ENCODE results near the gene ANO1. TPM values are rescaled to one million over a fixed set of nuclear protein-coding genes. Genes with fewer than 3 reads are reported as not detected.
A peak's percentile ranks its signal among the peaks of the same experiment; 100 is the strongest.

Gene ANO1
- polyA plus RNA-seq, 2 of the 4 experiments (the other 2 are of a cell fraction) = 0.27 to 0.44 TPM

- ATAC-seq (no peak), FAIRE-seq (no peak), DNase-seq (ENCODE audit: low read depth in 1 of 2, low spot score in 1 of 2) (no peak)
- Histone ChIP-seq H3K4me3 (no peak overlapping the region), H3K4me2 (no peak overlapping the region), H3K9me3 (no peaks in the 10 kb centered on the region), H3K4me1 (peaks cover 4% of the 10 kb centered on the region; the same call in 1 of the 3 replicates), H3K27ac (no peak overlapping the region)
- no peak for TF ChIP-seq HOXA7 (CRISPR knock-in tag; IDR thresholded peaks at IDR 0.05)
- no peak for TF ChIP-seq NR3C1 (IDR thresholded peaks at IDR 0.05)
- TF ChIP-seq SMC3 (IDR thresholded peaks at IDR 0.05) = no peak
- TF ChIP-seq HEYL (CRISPR knock-in tag; IDR thresholded peaks at IDR 0.05) = no peak
- no peak for TF ChIP-seq POLR2A (IDR thresholded peaks at IDR 0.05; ENCODE audit: low read length)
- TF ChIP-seq HES2 (IDR thresholded peaks at IDR 0.05) = no peak
- ChIA-PET POLR2A (no interaction called here), CTCF (no interaction called here)
- WGBS (ENCODE audit: missing lambda C conversion rate) = 78% methylated on average over 5 of the region's 6 CpGs
These were observed 31.8 kb downstream of the ANO1 start for GRCh38 chr11:70109903-70110302.

GRCh38 chr11:70110538-70111055 is 32.5 kb downstream of the ANO1 start:
- TF ChIP-seq ZNF302 (CRISPR knock-in tag; IDR thresholded peaks at IDR 0.05) (no peak), GATA3 (IDR thresholded peaks at IDR 0.05; ENCODE audit: borderline replicate concordance) (no peak), MAZ (IDR thresholded peaks at IDR 0.05; ENCODE audit: borderline replicate concordance, low read depth, low read length) (no peak), RNF2 (IDR thresholded peaks at IDR 0.05; ENCODE audit: borderline replicate concordance, low read depth) (no peak), HOXA7 (CRISPR knock-in tag; IDR thresholded peaks at IDR 0.05) (no peak), ELK1 (IDR thresholded peaks at IDR 0.05; ENCODE audit: low read depth, low read length) (no peak), ZC3H11A (IDR thresholded peaks at IDR 0.05) (no peak), NR3C1 (IDR thresholded peaks at IDR 0.05) (no peak), CTCF (IDR thresholded peaks at IDR 0.05) (no peak), FOSB (CRISPR knock-in tag; IDR thresholded peaks at IDR 0.05) (no peak), SREBF2 (IDR thresholded peaks at IDR 0.05) (no peak), NPAS2 (CRISPR knock-in tag; IDR thresholded peaks at IDR 0.05; ENCODE audit: borderline replicate concordance) (no peak), USF2 (IDR thresholded peaks at IDR 0.05) (no peak), RAD21 (conservative IDR thresholded peaks at IDR 0.05 in 1 of 2, IDR thresholded peaks at IDR 0.05 in 1 of 2) (no peak)
- no peak for FAIRE-seq
- no peak for ATAC-seq
- ChIA-PET CTCF (interaction anchor here (1.2 kb wide), 1 partner anchor 192 kb away, joined by 6 read pairs; no protein-coding TSS in a partner anchor), POLR2A (no interaction called here)
- Histone ChIP-seq H3K27ac (no peak overlapping the region), H3K4me2 (no peak overlapping the region), H3K4me1 (peaks cover 4% of the 10 kb centered on the region; the same call in 1 of the 3 replicates), H3K4me3 (no peak overlapping the region), H3K9me3 (no peaks in the 10 kb centered on the region)
- no peak for DNase-seq (ENCODE audit: low read depth in 1 of 2, low spot score in 1 of 2)
- WGBS (ENCODE audit: missing lambda C conversion rate) = 82% methylated on average over 17 of the region's 17 CpGs

GRCh38 chr11:70111269-70112016 is 33.3 kb downstream of the ANO1 start:
- WGBS (ENCODE audit: missing lambda C conversion rate) = 58% methylated on average over 29 of the region's 29 CpGs
- Histone ChIP-seq H3K9me3 (no peaks in the 10 kb centered on the region), H3K4me2 (no peak overlapping the region), H3K27ac (0 out of 6 replicates have a peak overlapping the region, but pooled peaks of 1 of the 2 experiments have one; percentile 36), H3K4me1 (peaks cover 4% of the 10 kb centered on the region; the same call in 1 of the 3 replicates), H3K4me3 (no peak overlapping the region)
- peak in 1 of 2 experiments; percentile 39 for DNase-seq (ENCODE audit: low read depth in 1 of 2, low spot score in 1 of 2)
- ChIA-PET CTCF (interaction anchor here (1.0 to 1.5 kb wide), 6 partner anchors 12 to 200 kb away, joined by 3 to 6 read pairs (median 4); no protein-coding TSS in a partner anchor), POLR2A (no interaction called here)
- peak; percentile 14 to 27; a peak in 3 of 6 replicates for ATAC-seq
- no peak for TF ChIP-seq JUN (IDR thresholded peaks at IDR 0.05)
- no peak for TF ChIP-seq ZNF302 (CRISPR knock-in tag; IDR thresholded peaks at IDR 0.05)
- no peak for TF ChIP-seq ZC3H11A (IDR thresholded peaks at IDR 0.05)
- TF ChIP-seq SREBF2 (IDR thresholded peaks at IDR 0.05) = no peak
- no peak for TF ChIP-seq ZFP36 (IDR thresholded peaks at IDR 0.05; ENCODE audit: borderline replicate concordance, partially characterized antibody)
- TF ChIP-seq EHF (CRISPR knock-in tag; IDR thresholded peaks at IDR 0.05) = no peak
- no peak for TF ChIP-seq USF2 (IDR thresholded peaks at IDR 0.05)
- no peak for TF ChIP-seq RARB (CRISPR knock-in tag; IDR thresholded peaks at IDR 0.05)
- no peak for TF ChIP-seq RAD21 (conservative IDR thresholded peaks at IDR 0.05 in 1 of 2, IDR thresholded peaks at IDR 0.05 in 1 of 2)
- TF ChIP-seq HEYL (CRISPR knock-in tag; IDR thresholded peaks at IDR 0.05) = no peak
- no peak for TF ChIP-seq KDM5A (IDR thresholded peaks at IDR 0.05)
- no peak for FAIRE-seq

All from A549 (cell line).